ENCODE data around the gene ADH1B. TPM values are rescaled to one million over a fixed set of nuclear protein-coding genes. Genes with fewer than 3 reads are reported as not detected.
"Not testable (repeated sequence)": the region's sequence is repeated elsewhere in the genome, so short reads cannot be mapped to it uniquely, and the experiment has no call there.

The ADH1B gene
- total and polyA plus RNA-seq, 9 of the 15 experiments (the other 6 are each of a cell fraction or from before 2014, with no cell fraction given): 0.71 TPM; not detected in 8

DNA sequence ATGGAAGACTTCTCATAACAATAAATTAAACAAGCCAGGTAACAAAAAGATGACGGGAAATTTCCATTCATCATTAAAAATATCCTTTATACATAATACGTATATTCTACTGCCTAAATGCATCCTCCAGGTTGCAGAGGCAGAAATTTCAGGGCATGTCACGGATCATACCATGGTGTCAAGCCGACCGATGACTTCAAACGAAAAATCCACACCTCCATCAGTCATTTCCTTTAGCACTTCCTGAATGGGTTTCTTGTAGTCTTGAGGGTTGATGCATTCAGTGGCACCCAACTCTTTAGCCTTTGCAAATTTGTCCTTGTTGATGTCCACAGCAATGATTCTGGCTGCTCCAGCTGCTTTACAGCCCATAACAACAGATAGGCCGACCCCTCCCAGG lies 21.4 kb upstream of the ADH1B start:
- DNase-seq (ENCODE audit: extremely low read depth in 1 of 4, low spot score in 3 of 4); CTCF ChIA-PET (ENCODE audit: low intra/inter-chr PET ratio); H3K36me3 ChIP-seq (ENCODE audit: control insufficient read depth, insufficient read depth, low read length); H3K4me2 ChIP-seq (ENCODE audit: insufficient read depth, low read length); H2AFZ ChIP-seq (ENCODE audit: low read depth, low read length); FAIRE-seq; H3K4me1 ChIP-seq (replicated peaks in 1 of 2; ENCODE audit: control insufficient read depth in 2 of 2, insufficient read depth in 2 of 2, low read length in 2 of 2); H3K9ac ChIP-seq (ENCODE audit: insufficient read depth in 1 of 2, low read depth in 2 of 2, low read length in 2 of 2); H4K20me1 ChIP-seq (replicated peaks; ENCODE audit: control insufficient read depth, insufficient read depth, low read length); H3K9me1 ChIP-seq (ENCODE audit: control insufficient read depth, insufficient read depth, low read length); H3K4me3 ChIP-seq; POLR2A ChIA-PET; intact Hi-C loops (cut with micrococcal nuclease); ATAC-seq; BruUV-seq (replicated peaks); H3K9me3 ChIP-seq (replicated peaks; ENCODE audit: control insufficient read depth, insufficient read depth, low read depth, low read length); H3K79me2 ChIP-seq (ENCODE audit: control insufficient read depth, insufficient read depth, low read length); H3K27ac ChIP-seq (ENCODE audit: extremely low read depth, low read depth, low read length); in situ Hi-C loops (cut with MboI); H3K27me3 ChIP-seq (ENCODE audit: control insufficient read depth in 2 of 2, insufficient read depth in 2 of 2, low read length in 2 of 2): not testable (repeated sequence)
- 2% methylated on average over 7 of the region's 7 CpGs for WGBS (ENCODE audit: insufficient coverage, low coverage, missing lambda C conversion rate)

DNA sequence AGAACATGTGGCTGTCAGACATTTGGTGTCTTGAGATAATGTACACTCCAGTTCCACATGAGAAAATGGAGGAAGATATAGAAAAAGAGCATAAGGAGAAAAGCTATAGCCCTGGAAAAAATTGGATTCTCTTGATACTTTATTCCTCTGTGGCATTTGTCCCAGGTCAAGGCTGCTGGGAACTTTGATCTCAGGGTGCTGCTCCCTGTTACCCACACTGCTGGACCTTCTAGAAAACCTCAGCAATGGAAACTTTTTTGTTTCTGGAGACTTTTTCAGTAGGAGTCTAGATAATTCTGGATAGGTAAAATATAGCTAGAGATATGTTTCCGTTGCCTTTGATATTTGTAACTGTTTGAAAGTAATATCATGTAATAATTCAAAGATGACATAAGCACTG lies 20.2 kb upstream of the ADH1B start:
- in situ Hi-C loops (cut with MboI) (no loop called here), intact Hi-C loops (cut with micrococcal nuclease) (no loop called here)
- Histone ChIP-seq H3K9me1 (ENCODE audit: control insufficient read depth, insufficient read depth, low read length) (no peaks in the 10 kb centered on the region), H3K4me3 (no peak overlapping the region), H3K9ac (ENCODE audit: insufficient read depth in 1 of 2, low read depth in 2 of 2, low read length in 2 of 2) (no peak overlapping the region), H2AFZ (ENCODE audit: low read depth, low read length) (no peak overlapping the region), H3K27me3 (ENCODE audit: control insufficient read depth in 2 of 2, insufficient read depth in 2 of 2, low read length in 2 of 2) (no peaks in the 10 kb centered on the region), H3K27ac (ENCODE audit: extremely low read depth, low read depth, low read length) (no peak overlapping the region), H3K36me3 (ENCODE audit: control insufficient read depth, insufficient read depth, low read length) (no peaks in the 10 kb centered on the region), H3K4me1 (replicated peaks in 1 of 2; ENCODE audit: control insufficient read depth in 2 of 2, insufficient read depth in 2 of 2, low read length in 2 of 2) (no peaks in the 10 kb centered on the region), H3K9me3 (replicated peaks; ENCODE audit: control insufficient read depth, insufficient read depth, low read depth, low read length) (no peaks in the 10 kb centered on the region), H3K4me2 (ENCODE audit: insufficient read depth, low read length) (no peak overlapping the region), H3K79me2 (ENCODE audit: control insufficient read depth, insufficient read depth, low read length) (no peaks in the 10 kb centered on the region), H4K20me1 (replicated peaks; ENCODE audit: control insufficient read depth, insufficient read depth, low read length) (no peaks in the 10 kb centered on the region)
- ChIA-PET CTCF (ENCODE audit: low intra/inter-chr PET ratio) (no interaction called here), POLR2A (no interaction called here)
- no peak for TF ChIP-seq ZFP1 (CRISPR knock-in tag; IDR thresholded peaks at IDR 0.05)
- DNase-seq (ENCODE audit: extremely low read depth in 1 of 4, low spot score in 3 of 4) (no peak), ATAC-seq (no peak), FAIRE-seq (no peak)
- 0% methylated on average over 1 of the region's 1 CpG for WGBS (ENCODE audit: insufficient coverage, low coverage, missing lambda C conversion rate)
- no TSS peak for BruUV-seq (replicated peaks)

All from K562 (cell line).